HG03064 (cell line): ENCODE data around the gene NUDT14.

ENCODE experiments used
- ATAC-seq: cut with Tn5 transposase; IDR thresholded peaks from one replicate; pipeline ENCODE4 v1.9.1; 2021; ENCODE audit warnings: low read depth; ENCODE audit not compliant: unreplicated experiment

NUDT14 gene

GRCh38 chr14:105161964-105162668 is 19.0 kb downstream of the NUDT14 start:
- no peak for ATAC-seq

- ATAC-seq: no peak
Measured at GRCh38 chr14:105161309-105161708, 19.8 kb downstream of the NUDT14 start.

- ATAC-seq: no peak
Measured at GRCh38 chr14:105160776-105161175, 20.3 kb downstream of the NUDT14 start.

- no peak for ATAC-seq
Measured at GRCh38 chr14:105159344-105159743, 21.8 kb downstream of the NUDT14 start.

GRCh38 chr14:105158794-105159193 is 22.3 kb downstream of the NUDT14 start:
- ATAC-seq: no peak

- no peak for ATAC-seq
Measured at GRCh38 chr14:105157872-105158271, 23.2 kb downstream of the NUDT14 start.

GRCh38 chr14:105156414-105157375 is 24.4 kb downstream of the NUDT14 start:
- no peak for ATAC-seq

- no peak for ATAC-seq
Measured at GRCh38 chr14:105155681-105156413, 25.3 kb downstream of the NUDT14 start.

- no peak for ATAC-seq
Measured at GRCh38 chr14:105155071-105155651, 26.0 kb downstream of the NUDT14 start.

GRCh38 chr14:105154476-105154871 is 26.6 kb downstream of the NUDT14 start:
- no peak for ATAC-seq

- ATAC-seq: no peak
Measured at GRCh38 chr14:105153739-105154475, 27.2 kb downstream of the NUDT14 start.

- no peak for ATAC-seq
Measured at GRCh38 chr14:105153331-105153731, 27.8 kb downstream of the NUDT14 start.

- ATAC-seq: no peak
Measured at GRCh38 chr14:105152794-105153241, 28.3 kb downstream of the NUDT14 start.

- no peak for ATAC-seq
Measured at GRCh38 chr14:105151838-105152793, 29.0 kb downstream of the NUDT14 start.

- ATAC-seq: no peak
Measured at GRCh38 chr14:105151084-105151837, 29.9 kb downstream of the NUDT14 start.

- no peak for ATAC-seq
Measured at GRCh38 chr14:105150368-105151083, 30.6 kb downstream of the NUDT14 start.

- no peak for ATAC-seq
Measured at GRCh38 chr14:105150026-105150367, 31.1 kb downstream of the NUDT14 start.
